ENCODE data around the gene TUBB3. TPM values are rescaled to one million over a fixed set of nuclear protein-coding genes. Genes with fewer than 3 reads are reported as not detected.

TUBB3 gene
- total RNA-seq, 1 experiment from 2014 or later: 159 TPM

DNA sequence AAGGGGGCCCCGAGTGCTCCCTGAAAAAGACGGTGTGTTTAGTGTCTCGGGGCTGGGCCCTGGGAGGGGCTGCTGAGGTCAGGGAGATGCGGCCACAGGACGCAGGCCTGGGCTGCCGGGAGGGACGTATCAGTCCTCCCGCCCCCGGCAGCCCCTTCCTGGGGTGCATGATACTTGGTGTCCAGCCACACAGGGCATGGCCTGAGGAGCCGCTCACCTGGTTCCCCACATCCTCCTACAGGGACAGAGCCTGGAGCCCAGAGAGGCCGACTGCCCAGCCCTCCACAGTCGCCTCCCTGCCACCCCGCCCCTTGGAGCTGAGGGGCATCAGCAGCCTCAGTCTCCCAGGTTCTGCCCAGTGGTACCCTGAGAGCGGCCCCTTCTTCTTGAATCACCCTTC is 13.4 kb downstream of the TUBB3 start:
- BruUV-seq (replicated peaks): no TSS peak
- no peak for TF ChIP-seq EZH2phosphoT487 (IDR thresholded peaks at IDR 0.05; ENCODE audit: borderline replicate concordance, low read length)
- TF ChIP-seq EZH2 (IDR thresholded peaks at IDR 0.05; ENCODE audit: low read length, unreplicated experiment): no peak
- TF ChIP-seq, protein P1, sequence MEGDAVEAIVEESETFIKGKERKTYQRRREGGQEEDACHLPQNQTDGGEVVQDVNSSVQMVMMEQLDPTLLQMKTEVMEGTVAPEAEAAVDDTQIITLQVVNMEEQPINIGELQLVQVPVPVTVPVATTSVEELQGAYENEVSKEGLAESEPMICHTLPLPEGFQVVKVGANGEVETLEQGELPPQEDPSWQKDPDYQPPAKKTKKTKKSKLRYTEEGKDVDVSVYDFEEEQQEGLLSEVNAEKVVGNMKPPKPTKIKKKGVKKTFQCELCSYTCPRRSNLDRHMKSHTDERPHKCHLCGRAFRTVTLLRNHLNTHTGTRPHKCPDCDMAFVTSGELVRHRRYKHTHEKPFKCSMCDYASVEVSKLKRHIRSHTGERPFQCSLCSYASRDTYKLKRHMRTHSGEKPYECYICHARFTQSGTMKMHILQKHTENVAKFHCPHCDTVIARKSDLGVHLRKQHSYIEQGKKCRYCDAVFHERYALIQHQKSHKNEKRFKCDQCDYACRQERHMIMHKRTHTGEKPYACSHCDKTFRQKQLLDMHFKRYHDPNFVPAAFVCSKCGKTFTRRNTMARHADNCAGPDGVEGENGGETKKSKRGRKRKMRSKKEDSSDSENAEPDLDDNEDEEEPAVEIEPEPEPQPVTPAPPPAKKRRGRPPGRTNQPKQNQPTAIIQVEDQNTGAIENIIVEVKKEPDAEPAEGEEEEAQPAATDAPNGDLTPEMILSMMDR (conservative IDR thresholded peaks at IDR 0.05; ENCODE audit: low read depth, low read length): no peak
- CTCF ChIA-PET: no interaction called here

GRCh38 chr16:89936981-89937380 is 13.8 kb downstream of the TUBB3 start:
- no peaks in the 10 kb centered on the region for H3K9me3 ChIP-seq (ENCODE audit: low read length)
- ChIA-PET POLR2A (ENCODE audit: unreplicated experiment) (no interaction called here), CTCF (no interaction called here)
- no peak overlapping the region for H3K4me2 ChIP-seq (ENCODE audit: low read length)
- no peak overlapping the region for H3K27ac ChIP-seq (ENCODE audit: low read length)
- no peak for DNase-seq
- no peaks in the 10 kb centered on the region for H3F3A ChIP-seq (ENCODE audit: low read length, unreplicated experiment)
- H2AFZ ChIP-seq (ENCODE audit: low read length): no peak overlapping the region
- no peaks in the 10 kb centered on the region for H3K79me2 ChIP-seq (ENCODE audit: low read length)
- no TSS peak for BruUV-seq (replicated peaks)
- no peak for ATAC-seq
- H3K9me2 ChIP-seq (replicated peaks; ENCODE audit: low read length): no peaks in the 10 kb centered on the region
- no peaks in the 10 kb centered on the region for H4K20me1 ChIP-seq (ENCODE audit: low read length)
- peaks cover 5% of the 10 kb centered on the region; the same call in 1 of the 2 replicates for H3K36me3 ChIP-seq (ENCODE audit: low read depth, low read length)
- no peak overlapping the region for H3K4me3 ChIP-seq (ENCODE audit: low read length)
- no peaks in the 10 kb centered on the region for H3K27me3 ChIP-seq (ENCODE audit: low read length)
- intact Hi-C loops (cut with micrococcal nuclease): no loop called here
- no peak overlapping the region for H3K9ac ChIP-seq (ENCODE audit: low read length)
- TF ChIP-seq EZH2 (IDR thresholded peaks at IDR 0.05; ENCODE audit: low read length, unreplicated experiment) (no peak), EZH2phosphoT487 (IDR thresholded peaks at IDR 0.05; ENCODE audit: borderline replicate concordance, low read length) (no peak)
- TF ChIP-seq, protein P1 (conservative IDR thresholded peaks at IDR 0.05; ENCODE audit: low read depth, low read length): no peak
- no peaks in the 10 kb centered on the region for H3K4me1 ChIP-seq (ENCODE audit: insufficient read depth, low read length)

More for the DNA sequence above, 13.4 kb downstream of the TUBB3 start:
- DNase-seq: no peak
- no peak for ATAC-seq
- Histone ChIP-seq H2AFZ (ENCODE audit: low read length) (no peak overlapping the region), H3K27ac (ENCODE audit: low read length) (no peak overlapping the region), H3K9ac (ENCODE audit: low read length) (no peak overlapping the region), H3K27me3 (ENCODE audit: low read length) (no peaks in the 10 kb centered on the region), H4K20me1 (ENCODE audit: low read length) (no peaks in the 10 kb centered on the region), H3K4me3 (ENCODE audit: low read length) (no peak overlapping the region), H3K9me3 (ENCODE audit: low read length) (no peaks in the 10 kb centered on the region), H3K4me1 (ENCODE audit: insufficient read depth, low read length) (no peaks in the 10 kb centered on the region), H3K4me2 (ENCODE audit: low read length) (no peak overlapping the region), H3K9me2 (replicated peaks; ENCODE audit: low read length) (no peaks in the 10 kb centered on the region), H3K79me2 (ENCODE audit: low read length) (no peaks in the 10 kb centered on the region), H3F3A (ENCODE audit: low read length, unreplicated experiment) (no peaks in the 10 kb centered on the region), H3K36me3 (ENCODE audit: low read depth, low read length) (peaks cover 5% of the 10 kb centered on the region; the same call in 1 of the 2 replicates)
- intact Hi-C loops (cut with micrococcal nuclease): no loop called here
- POLR2A ChIA-PET (ENCODE audit: unreplicated experiment): no interaction called here

DNA sequence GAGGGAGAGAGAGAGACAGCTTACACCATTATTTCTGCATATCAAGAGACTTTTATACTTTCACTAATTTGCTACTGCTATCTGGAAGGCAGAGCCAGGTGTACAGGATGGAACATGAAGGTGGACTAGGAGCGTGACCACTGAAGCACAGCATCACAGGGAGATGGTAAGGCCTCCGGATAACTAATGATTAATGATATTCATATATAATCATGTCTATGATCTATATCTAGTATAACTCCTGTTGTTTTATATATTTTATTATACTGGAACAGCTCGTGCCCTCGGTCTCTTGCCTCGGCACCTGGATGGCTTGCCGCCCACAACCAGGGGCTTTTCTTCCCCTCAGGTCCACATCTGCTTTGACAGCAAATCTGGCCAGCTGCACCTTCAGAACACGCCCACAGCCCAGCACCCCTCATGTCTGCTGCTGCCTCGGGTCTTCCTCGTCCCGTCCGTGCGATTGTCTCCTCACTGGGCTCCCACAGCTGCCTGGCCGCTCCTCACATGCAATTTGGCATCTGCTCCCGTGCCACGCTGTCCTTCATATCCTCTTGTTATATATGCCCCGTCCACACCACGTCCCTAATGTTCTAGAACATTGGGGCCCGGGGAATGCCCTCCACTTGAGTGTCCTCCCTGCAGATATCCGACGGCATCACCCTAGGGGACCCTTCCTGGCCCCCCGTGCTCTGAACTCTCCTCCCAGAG is 15.2 kb downstream of the TUBB3 start:
- intact Hi-C loops (cut with micrococcal nuclease): no loop called here
- H4K20me1 ChIP-seq (ENCODE audit: low read length): no peaks in the 10 kb centered on the region
- H3K27me3 ChIP-seq (ENCODE audit: low read length): no peaks in the 10 kb centered on the region
- DNase-seq: no peak
- no peaks in the 10 kb centered on the region for H3F3A ChIP-seq (ENCODE audit: low read length, unreplicated experiment)
- no peaks in the 10 kb centered on the region for H3K9me2 ChIP-seq (replicated peaks; ENCODE audit: low read length)
- CTCF ChIA-PET: no interaction called here
- TF ChIP-seq, protein P1 (conservative IDR thresholded peaks at IDR 0.05; ENCODE audit: low read depth, low read length): no peak
- TF ChIP-seq EZH2phosphoT487 (IDR thresholded peaks at IDR 0.05; ENCODE audit: borderline replicate concordance, low read length): no peak
- no peak for TF ChIP-seq EZH2 (IDR thresholded peaks at IDR 0.05; ENCODE audit: low read length, unreplicated experiment)
- no peak overlapping the region for H3K9ac ChIP-seq (ENCODE audit: low read length)
- BruUV-seq (replicated peaks): no TSS peak
- ATAC-seq: no peak
- H3K4me2 ChIP-seq (ENCODE audit: low read length): no peak overlapping the region
- H3K4me1 ChIP-seq (ENCODE audit: insufficient read depth, low read length): no peaks in the 10 kb centered on the region
- no peak overlapping the region for H3K4me3 ChIP-seq (ENCODE audit: low read length)
- peaks cover 3% of the 10 kb centered on the region; the same call in 1 of the 2 replicates for H3K36me3 ChIP-seq (ENCODE audit: low read depth, low read length)
- H3K27ac ChIP-seq (ENCODE audit: low read length): no peak overlapping the region
- no peak overlapping the region for H2AFZ ChIP-seq (ENCODE audit: low read length)
- H3K9me3 ChIP-seq (ENCODE audit: low read length): no peaks in the 10 kb centered on the region
- POLR2A ChIA-PET (ENCODE audit: unreplicated experiment): no interaction called here
- H3K79me2 ChIP-seq (ENCODE audit: low read length): no peaks in the 10 kb centered on the region
